HCT116 (cell line): Measurements from ENCODE around the gene RIMOC1. TPM values are rescaled to one million over a fixed set of nuclear protein-coding genes. Genes with fewer than 3 reads are reported as not detected.
A peak's percentile ranks its signal among the peaks of the same experiment; 100 is the strongest.

ENCODE experiments used
- ATAC-seq: fragments of 200-7000 bp; cut with Tn5 transposase; 2 replicates; pipeline ENCODE4 v1.9.1; 2020; ENCODE audit warnings: mild to moderate bottlenecking, moderate library complexity
- BruUV-seq: library from RNA; stranded (reverse); fragments of 400-500 nt; replicated peaks from 2 replicates; lab custom pipeline; 2021; lab: Mats Ljungman, UMichigan
- CTCF ChIA-PET: fragments of 300-600 bp; sonication (Branson Sonifier 250); formaldehyde crosslinking; loops from one replicate; lab custom pipeline; 2021; ENCODE audit warnings: antibody characterized with exemption; lab: Charles Lee
- POLR2A ChIA-PET: fragments of 300-600, 350-600 bp; sonication (Branson Sonifier 250); formaldehyde crosslinking; loops from one replicate; lab custom pipeline; 2021; ENCODE audit warnings: antibody characterized with exemption; lab: Charles Lee
- RAD21 ChIA-PET, 2 experiments: fragments of 300-600 bp; sonication (Branson Sonifier 250); formaldehyde crosslinking; loops; one replicate each; lab custom pipeline; 2023; ENCODE audit warnings: low total read pairs in 2 of 2; ENCODE audit not compliant: uncharacterized antibody in 2 of 2, unreplicated experiment in 2 of 2, low non-redundant PET in 1 of 2; lab: Charles Lee
- DNase-seq: peaks from one replicate; pipeline ENCODE4 v3.0.0-alpha.2; 2010; ENCODE audit warnings: low read depth, low spot score
- H2AFZ ChIP-seq: fragments of 200-600 bp; shearing (Covaris generic), sonication (generic); 2 replicates; pipeline ENCODE4 v1.6.1; 2017; ENCODE audit warnings: low read depth, mixed run types, mixed read lengths, antibody characterized with exemption, low read length; ENCODE audit not compliant: poor library complexity, severe bottlenecking
- H3K27ac ChIP-seq: 2 replicates; pipeline ENCODE4 v1.5.1; 2012; ENCODE audit warnings: low read depth, low read length
- H3K27me3 ChIP-seq: fragments of 200-600 bp; sonication (generic); 2 replicates; pipeline ENCODE4 v1.6.1; 2016; ENCODE audit warnings: mixed run types, low read length, mixed read lengths; ENCODE audit not compliant: insufficient read depth
- H3K36me3 ChIP-seq, 2 experiments: fragments of 200-500 bp in 1 of 2; fragments of 200-600 bp in 1 of 2; sonication (Bioruptor generic) in 1 of 2; sonication (generic) in 1 of 2; 2 replicates each; pipeline versions ENCODE4 v1.5.1 to v1.6.1; 2014 to 2016; ENCODE audit warnings: low read length in 2 of 2, inconsistent platforms in 1 of 2, mixed read lengths in 1 of 2, mixed run types in 1 of 2; ENCODE audit not compliant: insufficient read depth in 2 of 2, control insufficient read depth in 1 of 2
- H3K4me1 ChIP-seq, 2 experiments: fragments of 200-600 bp in 1 of 2; sonication (generic) in 1 of 2; 2 replicates each; pipeline versions ENCODE4 v1.5.1 to v1.6.1; 2012 to 2017; ENCODE audit warnings: low read length in 2 of 2, inconsistent platforms in 1 of 2, mild to moderate bottlenecking in 1 of 2, mixed read lengths in 1 of 2, mixed run types in 1 of 2, moderate library complexity in 1 of 2; ENCODE audit not compliant: insufficient read depth in 2 of 2, control insufficient read depth in 1 of 2
- H3K4me2 ChIP-seq: fragments of 200-600 bp; sonication (generic); 2 replicates; pipeline ENCODE4 v1.6.1; 2017; ENCODE audit warnings: mixed run types, low read length, mixed read lengths
- H3K4me3 ChIP-seq, 2 experiments: fragments of 200-600 bp in 1 of 2; sonication (generic) in 1 of 2; replicated peaks in 1 of 2; 2 replicates each; pipeline ENCODE4 v1.5.1; 2011 to 2016; ENCODE audit warnings: low read length in 2 of 2, control low read depth in 1 of 2, low read depth in 1 of 2, mild to moderate bottlenecking in 1 of 2, mixed read lengths in 1 of 2, mixed run types in 1 of 2
- H3K79me2 ChIP-seq: fragments of 200-600 bp; sonication (generic); 2 replicates; pipeline ENCODE4 v1.6.1; 2017; ENCODE audit warnings: mild to moderate bottlenecking, mixed run types, low read length, moderate library complexity, mixed read lengths; ENCODE audit not compliant: insufficient read depth
- H3K9ac ChIP-seq: fragments of 200-600 bp; sonication (generic); 2 replicates; pipeline ENCODE4 v1.6.1; 2016; ENCODE audit warnings: low read length, mixed read lengths
- H3K9me2 ChIP-seq: fragments of 200-600 bp; sonication (generic), shearing (Covaris generic); 2 replicates; pipeline ENCODE4 v1.6.1; 2017; ENCODE audit warnings: mixed run types, mild to moderate bottlenecking, moderate library complexity; ENCODE audit not compliant: insufficient read depth
- H3K9me3 ChIP-seq, 2 experiments: fragments of 200-500 bp in 1 of 2; fragments of 200-600 bp in 1 of 2; sonication (Bioruptor generic) in 1 of 2; sonication (generic) in 1 of 2; 2 replicates each; pipeline ENCODE4 v1.6.1; 2014 to 2017; ENCODE audit warnings: low read length in 2 of 2, mixed read lengths in 2 of 2, inconsistent platforms in 1 of 2, low read depth in 1 of 2, mild to moderate bottlenecking in 1 of 2, mixed run types in 1 of 2, moderate library complexity in 1 of 2; ENCODE audit not compliant: control insufficient read depth in 1 of 2, insufficient read depth in 1 of 2
- H4K20me1 ChIP-seq: fragments of 200-600 bp; sonication (generic), shearing (Covaris generic); 2 replicates; pipeline ENCODE4 v1.6.1; 2017; ENCODE audit warnings: mixed run types, mild to moderate bottlenecking, moderate library complexity; ENCODE audit not compliant: insufficient read depth
- CEBPB ChIP-seq: IDR thresholded peaks from 2 replicates; pipeline ENCODE4 v1.6.1; 2012; ENCODE audit warnings: low read depth
- ELF1 ChIP-seq: IDR thresholded peaks from 2 replicates; pipeline ENCODE4 v1.6.1; 2012; ENCODE audit warnings: low read depth, borderline replicate concordance
- EZH2 ChIP-seq: fragments of 200-600 bp; sonication (generic); IDR thresholded peaks from 2 replicates; pipeline ENCODE4 v1.6.1; 2017; ENCODE audit warnings: antibody characterized with exemption, mixed run types
- EZH2phosphoT487 ChIP-seq: fragments of 200-600 bp; IDR thresholded peaks from 2 replicates; pipeline ENCODE4 v1.6.1; 2018; ENCODE audit warnings: antibody characterized with exemption, borderline replicate concordance
- JUND ChIP-seq: IDR thresholded peaks from 2 replicates; pipeline ENCODE4 v1.6.1; 2012
- POLR2AphosphoS5 ChIP-seq: IDR thresholded peaks from 2 replicates; pipeline ENCODE4 v1.6.1; 2011; ENCODE audit warnings: mild to moderate bottlenecking, low read depth, low read length, moderate library complexity
- RAD21 ChIP-seq: IDR thresholded peaks from 2 replicates; pipeline ENCODE4 v1.6.1; 2012; ENCODE audit warnings: low read depth, mild to moderate bottlenecking
- SRF ChIP-seq: IDR thresholded peaks from 2 replicates; pipeline ENCODE4 v1.6.1; 2012; ENCODE audit warnings: low read depth
- YY1 ChIP-seq: IDR thresholded peaks from 2 replicates; pipeline ENCODE4 v1.6.1; 2011; ENCODE audit warnings: low read length, low read depth, moderate library complexity, mild to moderate bottlenecking; ENCODE audit not compliant: insufficient replicate concordance; ENCODE audit errors: extremely low read depth
- intact Hi-C: fragments of 100-400 bp; cut with micrococcal nuclease; formaldehyde crosslinking; loops from 2 replicates; pipeline ENCODE4 v1.10.0; 2022
- total RNA-seq: library from RNA; stranded (reverse); gene quantifications from one replicate; pipeline ENCODE4 v1.2.1, GENCODE V29; 2021; ENCODE audit not compliant: unreplicated experiment
- TF ChIP-seq, protein P1 (sequence below): IDR thresholded peaks from 2 replicates; pipeline ENCODE4 v1.6.1; 2012
- TF ChIP-seq, protein P2 (sequence below): IDR thresholded peaks from 2 replicates; pipeline ENCODE4 v1.6.1; 2012
- TF ChIP-seq, protein P3 (sequence below), 3 experiments: fragments of 200-600 bp in 1 of 3; sonication (generic) in 1 of 3; IDR thresholded peaks in 2 of 3; conservative IDR thresholded peaks in 1 of 3; 2 replicates each; pipeline ENCODE4 v1.5.1; 2012 to 2017; ENCODE audit warnings: low read depth in 2 of 3, low read length in 2 of 3, antibody characterized with exemption in 1 of 3, borderline replicate concordance in 1 of 3, control low read depth in 1 of 3, mild to moderate bottlenecking in 1 of 3, mixed read lengths in 1 of 3, mixed run types in 1 of 3, moderate library complexity in 1 of 3; ENCODE audit not compliant: insufficient read depth in 1 of 3

The RIMOC1 gene
- total RNA-seq, 1 experiment from 2014 or later = 28.2 TPM

DNA sequence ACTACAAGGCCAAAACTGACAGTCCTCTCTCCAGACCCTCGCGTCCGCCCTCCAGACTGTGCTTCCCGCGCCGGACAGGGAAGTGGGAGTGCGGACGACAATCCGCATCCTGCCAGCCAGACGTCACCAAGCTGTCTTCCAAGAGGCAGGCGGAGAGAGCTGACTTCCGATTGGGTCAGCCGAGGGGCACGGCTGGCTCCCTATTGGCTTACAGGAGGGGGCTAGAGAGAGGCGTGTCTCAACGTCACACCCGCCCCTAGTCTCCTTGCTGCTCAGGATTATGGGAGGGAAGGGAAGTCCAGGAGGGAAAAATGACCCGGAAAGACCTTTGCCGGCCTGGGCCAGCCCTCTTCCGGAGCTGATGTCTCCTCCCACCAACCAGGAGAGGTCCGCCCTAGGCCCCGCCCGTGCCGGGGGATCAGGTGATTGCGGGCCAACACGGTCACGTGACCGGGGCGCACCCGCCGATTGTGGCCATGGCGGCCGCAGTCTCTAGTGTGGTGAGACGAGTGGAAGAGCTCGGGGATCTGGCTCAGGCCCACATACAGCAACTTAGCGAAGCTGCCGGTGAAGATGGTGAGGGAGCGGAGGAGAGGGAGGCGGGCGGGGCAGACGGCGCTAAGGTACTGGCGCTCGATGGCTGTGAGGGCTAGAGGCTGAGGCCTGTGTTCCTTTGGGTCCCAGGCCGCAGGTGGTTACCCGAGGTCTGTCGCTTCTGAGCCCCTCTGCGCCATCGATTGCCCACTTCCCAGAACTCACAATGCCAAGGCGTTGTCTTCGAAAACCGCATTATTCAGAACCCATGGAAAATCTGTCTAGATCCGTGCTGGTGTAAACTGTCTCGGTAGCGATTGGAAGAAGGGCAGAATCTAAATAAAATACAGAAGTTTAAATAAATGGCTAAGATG, at the start of gene RIMOC1 (continued):
- TF ChIP-seq YY1 = peak; percentile 91
- no peak for TF ChIP-seq EZH2
- no peak for TF ChIP-seq JUND
- TF ChIP-seq ELF1 = peak; percentile 75
- TF ChIP-seq, protein P1, sequence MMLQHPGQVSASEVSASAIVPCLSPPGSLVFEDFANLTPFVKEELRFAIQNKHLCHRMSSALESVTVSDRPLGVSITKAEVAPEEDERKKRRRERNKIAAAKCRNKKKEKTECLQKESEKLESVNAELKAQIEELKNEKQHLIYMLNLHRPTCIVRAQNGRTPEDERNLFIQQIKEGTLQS = no peak
- no peak for TF ChIP-seq CEBPB
- no peak for TF ChIP-seq EZH2phosphoT487
- TF ChIP-seq POLR2AphosphoS5 = peak; percentile 60; the same call in 1 of the 2 replicates
- peak; percentile 97 for TF ChIP-seq SRF
- TF ChIP-seq, all 23 proteins: peak for 10

DNA sequence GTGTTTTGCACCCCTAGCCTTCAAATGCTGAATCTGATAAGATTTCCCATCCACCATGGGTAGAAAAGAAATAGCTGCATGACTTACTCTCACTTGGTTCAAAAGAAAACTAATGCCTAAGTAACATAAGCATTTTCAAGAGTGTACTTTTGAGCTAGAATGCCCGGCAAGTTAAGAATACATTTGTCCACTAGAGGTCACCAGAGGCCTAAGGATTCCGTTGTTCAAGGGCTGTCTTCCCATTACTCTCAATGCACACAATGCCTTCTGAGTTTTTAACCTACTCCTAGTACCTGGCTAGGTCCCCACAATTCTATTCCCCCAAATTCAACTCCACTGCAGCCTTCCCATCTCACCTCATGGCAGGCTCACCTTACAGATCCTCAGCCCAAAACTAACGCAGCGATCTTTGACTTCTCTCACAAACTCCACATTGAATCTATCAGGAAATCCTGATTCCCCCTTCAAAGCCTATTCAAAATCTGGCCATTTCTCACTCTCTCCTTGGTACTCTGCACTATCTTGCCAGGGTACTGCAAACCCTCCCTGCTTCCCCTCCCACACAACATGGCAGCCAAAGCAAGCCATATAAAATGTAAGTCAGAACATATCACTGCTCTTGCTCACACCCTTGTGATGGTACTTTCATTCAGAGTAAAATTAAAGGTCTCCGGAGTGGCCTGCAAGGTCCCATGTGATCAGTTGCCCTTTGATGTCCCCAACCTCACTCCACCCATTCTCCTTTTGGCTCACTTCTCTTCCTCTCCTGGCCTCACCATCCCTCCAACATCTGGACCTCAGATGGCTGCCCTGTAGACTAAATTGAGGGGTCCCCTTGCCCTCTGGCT, 47.3 kb upstream of the RIMOC1 start:
- peak; percentile 91 for ATAC-seq

More for the DNA sequence above, 47.3 kb upstream of the RIMOC1 start:
- Histone ChIP-seq H2AFZ (no peak overlapping the region), H3K36me3 (peaks cover 7 to 19% of the 10 kb centered on the region in 2 experiments; a peak in 2 of 4 replicates), H3K9me2 (no peaks in the 10 kb centered on the region), H4K20me1 (no peaks in the 10 kb centered on the region; the same call in 1 of the 2 replicates), H3K9me3 (no peaks in the 10 kb centered on the region), H3K4me2 (no peak overlapping the region), H3K27me3 (no peaks in the 10 kb centered on the region), H3K79me2 (no peaks in the 10 kb centered on the region), H3K4me1 (no peaks in the 10 kb centered on the region), H3K27ac (no peak overlapping the region), H3K9ac (no peak overlapping the region), H3K4me3 (no peak overlapping the region)
- RAD21 ChIA-PET = interaction anchor here (1.0 to 2.0 kb wide), 3 partner anchors 200 to 911 kb away, joined by 5 to 14 read pairs (median 9); no protein-coding TSS in a partner anchor
- BruUV-seq = no TSS peak
- peak; percentile 58 for DNase-seq
- TF ChIP-seq RAD21 = peak; percentile 82
- TF ChIP-seq, protein P2, sequence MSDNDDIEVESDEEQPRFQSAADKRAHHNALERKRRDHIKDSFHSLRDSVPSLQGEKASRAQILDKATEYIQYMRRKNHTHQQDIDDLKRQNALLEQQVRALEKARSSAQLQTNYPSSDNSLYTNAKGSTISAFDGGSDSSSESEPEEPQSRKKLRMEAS = no peak
- TF ChIP-seq, protein P3, sequence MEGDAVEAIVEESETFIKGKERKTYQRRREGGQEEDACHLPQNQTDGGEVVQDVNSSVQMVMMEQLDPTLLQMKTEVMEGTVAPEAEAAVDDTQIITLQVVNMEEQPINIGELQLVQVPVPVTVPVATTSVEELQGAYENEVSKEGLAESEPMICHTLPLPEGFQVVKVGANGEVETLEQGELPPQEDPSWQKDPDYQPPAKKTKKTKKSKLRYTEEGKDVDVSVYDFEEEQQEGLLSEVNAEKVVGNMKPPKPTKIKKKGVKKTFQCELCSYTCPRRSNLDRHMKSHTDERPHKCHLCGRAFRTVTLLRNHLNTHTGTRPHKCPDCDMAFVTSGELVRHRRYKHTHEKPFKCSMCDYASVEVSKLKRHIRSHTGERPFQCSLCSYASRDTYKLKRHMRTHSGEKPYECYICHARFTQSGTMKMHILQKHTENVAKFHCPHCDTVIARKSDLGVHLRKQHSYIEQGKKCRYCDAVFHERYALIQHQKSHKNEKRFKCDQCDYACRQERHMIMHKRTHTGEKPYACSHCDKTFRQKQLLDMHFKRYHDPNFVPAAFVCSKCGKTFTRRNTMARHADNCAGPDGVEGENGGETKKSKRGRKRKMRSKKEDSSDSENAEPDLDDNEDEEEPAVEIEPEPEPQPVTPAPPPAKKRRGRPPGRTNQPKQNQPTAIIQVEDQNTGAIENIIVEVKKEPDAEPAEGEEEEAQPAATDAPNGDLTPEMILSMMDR (IDR thresholded peaks at IDR 0.05 in 2 of 3, conservative IDR thresholded peaks at IDR 0.05 in 1 of 3; ENCODE audit: borderline replicate concordance in 1 of 3, insufficient read depth in 1 of 3, low read depth in 2 of 3, low read length in 2 of 3) = peak; percentile 36 to 80 (median 67); a peak in 5 of 6 replicates
- CTCF ChIA-PET = interaction anchor here (0.9 to 7.3 kb wide), 14 partner anchors 9 to 1052 kb away, joined by 3 to 98 read pairs (median 4); partner anchors contain the start of gene RIMOC1
- POLR2A ChIA-PET = interaction anchor here (0.8 to 0.9 kb wide), 2 partner anchors 201 to 1033 kb away, joined by 4 to 5 read pairs; no protein-coding TSS in a partner anchor
- intact Hi-C loops = loop anchor here (1.0 to 5.0 kb wide), 6 partner anchors 200 to 1032 kb away; partner anchors contain the start of gene GHR
